Body of pancreas (tissue), 4 donors: ENCODE measurements around the gene ARL8B. TPM values are rescaled to one million over a fixed set of nuclear protein-coding genes. Genes with fewer than 3 reads are reported as not detected.
A peak's percentile ranks its signal among the peaks of the same experiment; 100 is the strongest.

ENCODE experiments used
- ATAC-seq: fragments of 150-250 bp; one replicate; pipeline ENCODE4 v1.9.1; 2016
- DNase-seq, 4 donors: peaks; one replicate each; pipeline ENCODE4 v3.0.0-alpha.2; 2019
- H3K27ac ChIP-seq, 4 donors: fragments of 200-600 bp; sonication (generic); 1 replicate in 3 of 4; 2 replicates in 1 of 4; pipeline versions ENCODE4 v1.5.1 to v1.6.1; 2016 to 2019; ENCODE audit warnings: mild to moderate bottlenecking in 1 of 4, mixed read lengths in 1 of 4, moderate library complexity in 1 of 4
- H3K27me3 ChIP-seq, 2 donors: fragments of 200-600 bp; sonication (generic); one replicate each; pipeline ENCODE4 v1.6.0; 2016; ENCODE audit warnings: mild to moderate bottlenecking in 1 of 2
- H3K36me3 ChIP-seq, 2 donors: fragments of 200-600 bp; sonication (generic); replicated peaks in 1 of 2; 2 replicates each; pipeline ENCODE4 v1.5.1; 2016; ENCODE audit warnings: low read depth in 2 of 2; ENCODE audit not compliant: insufficient read depth in 1 of 2
- H3K4me1 ChIP-seq: fragments of 200-600 bp; sonication (generic); one replicate; pipeline ENCODE4 v1.6.0; 2016
- H3K4me3 ChIP-seq, 2 donors: fragments of 200-600 bp; sonication (generic); 1 replicate in 1 of 2; 2 replicates in 1 of 2; pipeline ENCODE4 v1.5.1; 2016 to 2019
- H3K9me3 ChIP-seq, 3 donors: fragments of 200-600 bp; sonication (generic); 1 replicate in 2 of 3; 2 replicates in 1 of 3; pipeline ENCODE4 v1.5.1; 2016
- CTCF ChIP-seq, 7 experiments: fragments of 450-650 bp in 4 of 7; fragments of 200-600 bp in 3 of 7; sonication (generic) in 3 of 7; IDR thresholded peaks; one replicate each; pipeline ENCODE4 v1.5.1; 2016 to 2019; ENCODE audit warnings: antibody characterized with exemption in 7 of 7
- POLR2A ChIP-seq, 3 donors: fragments of 450-650 bp; IDR thresholded peaks; one replicate each; pipeline ENCODE4 v1.6.1; 2016; ENCODE audit warnings: antibody characterized with exemption in 3 of 3, mild to moderate bottlenecking in 2 of 3
- WGBS, 2 donors: methylation state at CpG; one replicate each; pipeline ENCODE4 v1.1.5; 2017; 5-methylcytosine and 5-hydroxymethylcytosine counted together
- intact Hi-C: fragments of 100-400 bp; cut with DNase I; formaldehyde crosslinking; loops from one replicate; pipeline ENCODE4 v1.15.1; 2023
- total RNA-seq, 2 donors: library from RNA; depleted of rRNA; stranded (reverse); fragments of >200 nt; gene quantifications; one replicate each; pipeline ENCODE4 v1.1.0, GENCODE V29; 2016

ARL8B gene
- total RNA-seq, 2 donors from 2014 or later, result 21.0 to 30.3 TPM

GRCh38 chr3:5136211-5136918 lies 14.3 kb downstream of the ARL8B start:
- intact Hi-C loops, result no loop called here
- H3K4me3 ChIP-seq, result no peak overlapping the region
- 64 to 67% methylated on average over 6 of the region's 6 CpGs for WGBS, 2 donors
- DNase-seq (no peak), ATAC-seq (no peak)
- no peaks in the 10 kb centered on the region for H3K36me3 ChIP-seq
- no peaks in the 10 kb centered on the region for H3K9me3 ChIP-seq
- peak overlapping the region in 2 of 4 donors; percentile 5 to 34 for H3K27ac ChIP-seq
- no peaks in the 10 kb centered on the region for H3K27me3 ChIP-seq
- TF ChIP-seq CTCF (IDR thresholded peaks at IDR 0.05) (peak in 1 of 7 experiments; percentile 5), POLR2A (IDR thresholded peaks at IDR 0.05) (no peak)
- peaks cover 64% of the 10 kb centered on the region for H3K4me1 ChIP-seq

GRCh38 chr3:5136919-5137429 lies 14.9 kb downstream of the ARL8B start:
- H3K36me3 ChIP-seq, result no peaks in the 10 kb centered on the region
- H3K4me3 ChIP-seq, result no peak overlapping the region
- peak overlapping the region in 2 of 4 donors; percentile 5 to 34 for H3K27ac ChIP-seq
- intact Hi-C loops, result no loop called here
- WGBS, 2 donors, result 80 to 84% methylated on average over 2 of the region's 2 CpGs
- DNase-seq, result no peak
- no peak for ATAC-seq
- no peaks in the 10 kb centered on the region for H3K27me3 ChIP-seq
- peaks cover 63% of the 10 kb centered on the region for H3K4me1 ChIP-seq
- TF ChIP-seq CTCF (IDR thresholded peaks at IDR 0.05), result no peak
- no peak for TF ChIP-seq POLR2A (IDR thresholded peaks at IDR 0.05)
- no peaks in the 10 kb centered on the region for H3K9me3 ChIP-seq

GRCh38 chr3:5138214-5138981 lies 16.3 kb downstream of the ARL8B start:
- H3K36me3 ChIP-seq, result no peaks in the 10 kb centered on the region
- H3K27me3 ChIP-seq, result no peaks in the 10 kb centered on the region
- whole genome bisulfite sequencing, 2 donors, result 9 to 25% methylated on average over 5 of the region's 5 CpGs
- peaks cover 52% of the 10 kb centered on the region for H3K4me1 ChIP-seq
- no peaks in the 10 kb centered on the region for H3K9me3 ChIP-seq
- DNase-seq (no peak), ATAC-seq (peak; percentile 38)
- no peak overlapping the region for H3K4me3 ChIP-seq
- intact Hi-C loops, result no loop called here
- peak overlapping the region in 3 of 4 donors; percentile 23 to 37 (median 30) for H3K27ac ChIP-seq
- TF ChIP-seq CTCF (IDR thresholded peaks at IDR 0.05) (no peak), POLR2A (IDR thresholded peaks at IDR 0.05) (no peak)

- Histone ChIP-seq H3K4me1 (peaks cover 57% of the 10 kb centered on the region), H3K9me3 (no peaks in the 10 kb centered on the region), H3K27me3 (no peaks in the 10 kb centered on the region), H3K27ac (peak overlapping the region in 1 of 4 donors; percentile 4), H3K36me3 (no peaks in the 10 kb centered on the region), H3K4me3 (no peak overlapping the region)
- ATAC-seq (no peak), DNase-seq (no peak)
- TF ChIP-seq POLR2A (IDR thresholded peaks at IDR 0.05), result no peak
- no peak for TF ChIP-seq CTCF (IDR thresholded peaks at IDR 0.05)
- 73 to 75% methylated on average over 4 of the region's 4 CpGs for WGBS, 2 donors
- intact Hi-C loops, result no loop called here
These were observed 18.1 kb downstream of the ARL8B start for GRCh38 chr3:5140230-5140621.
